ENCODE measurements around the gene WASF1. TPM values are rescaled to one million over a fixed set of nuclear protein-coding genes. Genes with fewer than 3 reads are reported as not detected.
A peak's percentile ranks its signal among the peaks of the same experiment; 100 is the strongest.
"Not testable (repeated sequence)": the region's sequence is repeated elsewhere in the genome, so short reads cannot be mapped to it uniquely, and the experiment has no call there.

Gene WASF1
- total and polyA plus RNA-seq, 5 donors: 1.5 to 3.6 (median 2.0) TPM

- 65% methylated on average over 1 of the region's 1 CpG for WGBS
- H3K4me3 ChIP-seq (ENCODE audit: low read length): no peak overlapping the region
- intact Hi-C loops (cut with DNase I): no loop called here
- DNase-seq (no peak), ATAC-seq (no peak)
- no peaks in the 10 kb centered on the region for H3K27me3 ChIP-seq (ENCODE audit: control insufficient read depth, insufficient read depth)
- no peaks in the 10 kb centered on the region for H3K4me1 ChIP-seq (ENCODE audit: control insufficient read depth, insufficient read depth, low read length)
- H3K9me3 ChIP-seq (ENCODE audit: control insufficient read depth, low read length): no peaks in the 10 kb centered on the region
- no peak overlapping the region for H3K27ac ChIP-seq (ENCODE audit: low read length)
Measured at GRCh38 chr6:110083875-110084585, 95.4 kb downstream of the WASF1 start.

- DNase-seq: no peak
- intact Hi-C loops (cut with DNase I): no loop called here
- no peak overlapping the region for H3K4me3 ChIP-seq (ENCODE audit: low read length)
- no peak for ATAC-seq
- no peaks in the 10 kb centered on the region for H3K4me1 ChIP-seq (ENCODE audit: control insufficient read depth, insufficient read depth, low read length)
- H3K9me3 ChIP-seq (ENCODE audit: control insufficient read depth, low read length): no peaks in the 10 kb centered on the region
- WGBS: 68% methylated on average over 1 of the region's 1 CpG
- no peaks in the 10 kb centered on the region for H3K27me3 ChIP-seq (ENCODE audit: control insufficient read depth, insufficient read depth)
- no peak overlapping the region for H3K27ac ChIP-seq (ENCODE audit: low read length)
Measured at GRCh38 chr6:110075406-110075805, 104.1 kb downstream of the WASF1 start.

GRCh38 chr6:110073474-110073873 lies 106.0 kb downstream of the WASF1 start:
- ATAC-seq; intact Hi-C loops (cut with DNase I); H3K27ac ChIP-seq (ENCODE audit: low read length); H3K9me3 ChIP-seq (ENCODE audit: control insufficient read depth, low read length); DNase-seq; H3K4me3 ChIP-seq (ENCODE audit: low read length); H3K27me3 ChIP-seq (ENCODE audit: control insufficient read depth, insufficient read depth); H3K4me1 ChIP-seq (ENCODE audit: control insufficient read depth, insufficient read depth, low read length): not testable (repeated sequence)

- ATAC-seq: no peak
Measured at GRCh38 chr6:110068592-110068967, 110.9 kb downstream of the WASF1 start.

DNA sequence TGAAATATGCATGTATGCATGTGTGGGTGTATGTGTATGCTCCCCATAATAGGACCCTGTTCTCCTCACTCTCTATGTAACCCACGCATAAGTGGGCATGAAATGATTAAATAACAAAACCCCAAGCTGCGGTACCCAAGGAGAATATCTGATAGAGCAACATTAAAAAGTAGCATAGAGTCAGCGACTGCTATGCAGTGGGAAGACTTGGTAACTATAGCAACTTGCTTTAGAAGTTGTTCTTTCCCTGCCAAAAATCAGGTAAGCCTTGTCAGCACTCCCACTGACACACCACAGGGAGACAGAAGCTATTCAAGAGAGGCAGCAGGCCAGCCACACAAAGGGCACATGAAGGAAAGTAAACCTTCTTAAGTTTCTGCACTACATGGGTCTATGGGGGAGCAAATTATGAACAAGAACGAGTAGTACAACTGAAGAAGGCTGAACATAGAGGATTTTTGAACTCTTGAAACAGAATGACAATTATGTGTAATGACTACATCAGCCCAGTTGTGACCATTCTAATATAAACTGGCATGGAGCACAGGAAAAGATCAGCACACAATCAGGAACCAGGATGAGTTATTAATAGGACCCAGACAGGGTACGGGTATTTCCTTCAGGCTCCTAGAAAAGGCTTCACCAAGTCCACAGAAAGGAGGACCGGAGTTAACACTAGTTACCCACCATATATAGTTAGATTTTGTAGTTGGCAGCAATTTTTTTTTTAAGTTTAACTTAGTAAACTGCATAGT lies 111.5 kb downstream of the WASF1 start:
- Histone ChIP-seq H3K9me3 (ENCODE audit: control insufficient read depth, low read length) (no peaks in the 10 kb centered on the region), H3K27ac (ENCODE audit: low read length) (no peak overlapping the region), H3K27me3 (ENCODE audit: control insufficient read depth, insufficient read depth) (no peaks in the 10 kb centered on the region), H3K4me1 (ENCODE audit: control insufficient read depth, insufficient read depth, low read length) (no peaks in the 10 kb centered on the region), H3K4me3 (ENCODE audit: low read length) (no peak overlapping the region)
- intact Hi-C loops (cut with DNase I): no loop called here
- ATAC-seq: peak in 1 of 2 donors; percentile 38
- 34% methylated on average over 6 of the region's 6 CpGs for WGBS
- no peak for DNase-seq

More at GRCh38 chr6:110068592-110068967, 110.9 kb downstream of the WASF1 start:
- H3K27ac ChIP-seq (ENCODE audit: low read length): no peak overlapping the region
- no peak for DNase-seq
- 65% methylated on average over 8 of the region's 8 CpGs for WGBS
- no peak overlapping the region for H3K4me3 ChIP-seq (ENCODE audit: low read length)
- no peaks in the 10 kb centered on the region for H3K4me1 ChIP-seq (ENCODE audit: control insufficient read depth, insufficient read depth, low read length)
- H3K27me3 ChIP-seq (ENCODE audit: control insufficient read depth, insufficient read depth): no peaks in the 10 kb centered on the region
- H3K9me3 ChIP-seq (ENCODE audit: control insufficient read depth, low read length): no peaks in the 10 kb centered on the region
- intact Hi-C loops (cut with DNase I): no loop called here

GRCh38 chr6:110064744-110065524 lies 114.5 kb downstream of the WASF1 start:
- Histone ChIP-seq H3K27me3 (ENCODE audit: control insufficient read depth, insufficient read depth) (no peaks in the 10 kb centered on the region), H3K27ac (ENCODE audit: low read length) (no peak overlapping the region), H3K9me3 (ENCODE audit: control insufficient read depth, low read length) (no peaks in the 10 kb centered on the region), H3K4me1 (ENCODE audit: control insufficient read depth, insufficient read depth, low read length) (no peaks in the 10 kb centered on the region), H3K4me3 (ENCODE audit: low read length) (no peak overlapping the region)
- WGBS: 81% methylated on average over 5 of the region's 5 CpGs
- ATAC-seq (no peak), DNase-seq (no peak)
- intact Hi-C loops (cut with DNase I): no loop called here

GRCh38 chr6:110063594-110064263 lies 115.7 kb downstream of the WASF1 start:
- no peak overlapping the region for H3K4me3 ChIP-seq (ENCODE audit: low read length)
- WGBS: 64% methylated on average over 6 of the region's 6 CpGs
- no peaks in the 10 kb centered on the region for H3K4me1 ChIP-seq (ENCODE audit: control insufficient read depth, insufficient read depth, low read length)
- intact Hi-C loops (cut with DNase I): no loop called here
- no peak for ATAC-seq
- no peaks in the 10 kb centered on the region for H3K9me3 ChIP-seq (ENCODE audit: control insufficient read depth, low read length)
- no peak for DNase-seq
- no peaks in the 10 kb centered on the region for H3K27me3 ChIP-seq (ENCODE audit: control insufficient read depth, insufficient read depth)
- no peak overlapping the region for H3K27ac ChIP-seq (ENCODE audit: low read length)

DNA sequence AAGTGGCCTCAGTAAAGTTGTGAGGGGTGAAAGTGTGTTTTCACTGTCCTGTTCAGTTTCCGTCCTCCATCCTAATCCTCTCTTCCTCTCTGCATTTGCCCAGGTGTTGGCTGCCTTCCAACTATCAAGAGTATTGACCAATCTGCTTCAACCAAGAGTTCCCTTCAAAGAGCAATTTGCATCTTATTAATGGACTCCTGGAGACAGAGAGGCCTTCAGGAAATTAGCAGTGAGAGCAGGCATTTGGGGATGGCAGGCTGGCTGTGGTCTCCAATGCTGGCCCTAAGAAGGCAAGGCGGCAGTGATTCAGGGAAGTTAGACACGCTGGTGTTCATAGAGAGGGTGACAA lies 124.1 kb downstream of the WASF1 start:
- no peak overlapping the region for H3K4me3 ChIP-seq (ENCODE audit: low read length)
- intact Hi-C loops (cut with DNase I): loop anchor here in 2 of 4 donors (10.0 kb wide), 2 partner anchors 339 to 531 kb away; no protein-coding TSS in a partner anchor

GRCh38 chr6:110054664-110055386 lies 124.6 kb downstream of the WASF1 start:
- no peak overlapping the region for H3K27ac ChIP-seq (ENCODE audit: low read length)
- no peak overlapping the region for H3K4me3 ChIP-seq (ENCODE audit: low read length)
- H3K27me3 ChIP-seq (ENCODE audit: control insufficient read depth, insufficient read depth): no peaks in the 10 kb centered on the region
- H3K4me1 ChIP-seq (ENCODE audit: control insufficient read depth, insufficient read depth, low read length): no peaks in the 10 kb centered on the region
- ATAC-seq (no peak), DNase-seq (no peak)
- WGBS: 75% methylated on average over 15 of the region's 15 CpGs
- no peaks in the 10 kb centered on the region for H3K9me3 ChIP-seq (ENCODE audit: control insufficient read depth, low read length)
- intact Hi-C loops (cut with DNase I): loop anchor here in 3 of 4 donors (5.0 to 10.0 kb wide), 3 partner anchors 340 to 530 kb away; no protein-coding TSS in a partner anchor

More for the DNA sequence above, 124.1 kb downstream of the WASF1 start:
- ATAC-seq: no peak
- Histone ChIP-seq H3K27me3 (ENCODE audit: control insufficient read depth, insufficient read depth) (no peaks in the 10 kb centered on the region), H3K4me1 (ENCODE audit: control insufficient read depth, insufficient read depth, low read length) (no peaks in the 10 kb centered on the region), H3K9me3 (ENCODE audit: control insufficient read depth, low read length) (no peaks in the 10 kb centered on the region), H3K27ac (ENCODE audit: low read length) (no peak overlapping the region)
- no peak for DNase-seq
- WGBS: 67% methylated on average over 3 of the region's 3 CpGs
